Measurements from ENCODE around the gene PANK2.

GRCh38 chr20:3909952-3910366 lies 20.8 kb downstream of the PANK2 start:
- TF ChIP-seq CTCF (optimal IDR thresholded peaks at IDR 0.05 in 1 of 3, IDR thresholded peaks at IDR 0.05 in 1 of 3, conservative IDR thresholded peaks at IDR 0.05 in 1 of 3; ENCODE audit: extremely low read depth in 1 of 3, insufficient read depth in 2 of 3, low read length in 3 of 3) (no peak), EZH2 (IDR thresholded peaks at IDR 0.05; ENCODE audit: low read length) (no peak)

Data from keratinocyte (primary cell).